Uterus (tissue), 2 donors: ENCODE data around the gene KIAA1328.

Experiments
- POLR2A ChIP-seq, 2 donors: fragments of 450-650 bp; IDR thresholded peaks; one replicate each; pipeline ENCODE4 v1.6.1; 2016; ENCODE audit warnings: antibody characterized with exemption in 2 of 2, mild to moderate bottlenecking in 1 of 2, moderate library complexity in 1 of 2
- TF ChIP-seq, protein P1 (sequence below), 4 experiments: fragments of 200-600 bp in 2 of 4; fragments of 450-650 bp in 2 of 4; sonication (generic) in 2 of 4; IDR thresholded peaks; one replicate each; pipeline ENCODE4 v1.5.1; 2016 to 2019; ENCODE audit warnings: antibody characterized with exemption in 4 of 4, mild to moderate bottlenecking in 2 of 4, moderate library complexity in 1 of 4

DNA sequence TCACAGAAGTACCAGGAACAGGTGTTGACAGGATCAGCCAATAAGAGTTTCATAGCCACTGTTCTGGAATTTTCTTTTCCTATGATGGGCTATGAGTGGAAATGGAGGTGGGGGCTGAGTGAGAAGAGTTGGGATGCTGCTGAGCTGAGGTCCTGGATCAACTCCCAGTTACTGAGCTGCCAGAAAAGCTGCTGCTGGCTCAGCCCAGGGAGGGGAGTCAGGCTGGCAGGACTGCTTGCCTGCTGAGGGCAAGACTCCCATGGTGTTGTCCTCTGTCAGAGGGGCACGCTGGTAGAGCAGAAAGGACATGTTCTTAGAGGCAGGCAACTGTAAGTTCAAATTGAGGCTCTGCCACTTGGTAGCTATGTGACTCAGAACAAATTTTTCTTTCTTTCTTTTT, 11.9 kb upstream of the KIAA1328 start:
- TF ChIP-seq, protein P1, sequence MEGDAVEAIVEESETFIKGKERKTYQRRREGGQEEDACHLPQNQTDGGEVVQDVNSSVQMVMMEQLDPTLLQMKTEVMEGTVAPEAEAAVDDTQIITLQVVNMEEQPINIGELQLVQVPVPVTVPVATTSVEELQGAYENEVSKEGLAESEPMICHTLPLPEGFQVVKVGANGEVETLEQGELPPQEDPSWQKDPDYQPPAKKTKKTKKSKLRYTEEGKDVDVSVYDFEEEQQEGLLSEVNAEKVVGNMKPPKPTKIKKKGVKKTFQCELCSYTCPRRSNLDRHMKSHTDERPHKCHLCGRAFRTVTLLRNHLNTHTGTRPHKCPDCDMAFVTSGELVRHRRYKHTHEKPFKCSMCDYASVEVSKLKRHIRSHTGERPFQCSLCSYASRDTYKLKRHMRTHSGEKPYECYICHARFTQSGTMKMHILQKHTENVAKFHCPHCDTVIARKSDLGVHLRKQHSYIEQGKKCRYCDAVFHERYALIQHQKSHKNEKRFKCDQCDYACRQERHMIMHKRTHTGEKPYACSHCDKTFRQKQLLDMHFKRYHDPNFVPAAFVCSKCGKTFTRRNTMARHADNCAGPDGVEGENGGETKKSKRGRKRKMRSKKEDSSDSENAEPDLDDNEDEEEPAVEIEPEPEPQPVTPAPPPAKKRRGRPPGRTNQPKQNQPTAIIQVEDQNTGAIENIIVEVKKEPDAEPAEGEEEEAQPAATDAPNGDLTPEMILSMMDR (IDR thresholded peaks at IDR 0.05): no peak
- no peak for TF ChIP-seq POLR2A (IDR thresholded peaks at IDR 0.05)
